GM12865 (cell line): ENCODE data around the gene PDCL2.

ENCODE experiments used
- DNase-seq: peaks from one replicate; pipeline ENCODE4 v3.0.0; 2010; ENCODE audit warnings: low read depth
- H3K4me3 ChIP-seq: 2 replicates; pipeline ENCODE4 v1.5.1; 2011; ENCODE audit warnings: mild to moderate bottlenecking, low read depth, low read length, control low read depth
- CTCF ChIP-seq: IDR thresholded peaks from 2 replicates; pipeline ENCODE4 v1.5.1; 2011; ENCODE audit warnings: low read length, control low read depth, low read depth, inconsistent platforms; ENCODE audit not compliant: insufficient read depth; ENCODE audit errors: missing control alignments

Gene PDCL2

GRCh38 chr4:55612341-55612740, 20.3 kb upstream of the PDCL2 start:
- no peak for TF ChIP-seq CTCF
- no peak for DNase-seq
- no peak overlapping the region for H3K4me3 ChIP-seq

- no peak for TF ChIP-seq CTCF
- DNase-seq: no peak
- no peak overlapping the region for H3K4me3 ChIP-seq
Measured at GRCh38 chr4:55611358-55612059, 19.5 kb upstream of the PDCL2 start.

- TF ChIP-seq CTCF: no peak
- no peak for DNase-seq
- no peak overlapping the region for H3K4me3 ChIP-seq
Measured at GRCh38 chr4:55610381-55610780, 18.3 kb upstream of the PDCL2 start.

GRCh38 chr4:55609393-55609866, 17.4 kb upstream of the PDCL2 start:
- no peak overlapping the region for H3K4me3 ChIP-seq
- TF ChIP-seq CTCF: no peak
- peak; percentile 2 for DNase-seq

GRCh38 chr4:55608591-55608990, 16.5 kb upstream of the PDCL2 start:
- no peak for TF ChIP-seq CTCF
- DNase-seq: no peak
- H3K4me3 ChIP-seq: no peak overlapping the region

GRCh38 chr4:55604996-55605395, 13.0 kb upstream of the PDCL2 start:
- no peak for TF ChIP-seq CTCF
- DNase-seq: no peak
- H3K4me3 ChIP-seq: no peak overlapping the region

GRCh38 chr4:55600640-55601039, 8.6 kb upstream of the PDCL2 start:
- no peak for DNase-seq
- no peak for TF ChIP-seq CTCF
- H3K4me3 ChIP-seq: no peak overlapping the region
